Activated naive CD8-positive, alpha-beta T cell treated with anti-CD3 and anti-CD28 coated beads, Interleukin-2, amount 50 U/mL, for 16 hours (primary cell): ENCODE results near the gene TRMT5.

Source experiments
- DNase-seq: peaks from one replicate; pipeline ENCODE4 v3.0.0-alpha.2; 2020; ENCODE audit warnings: low read depth, low spot score

Gene TRMT5, protein sequence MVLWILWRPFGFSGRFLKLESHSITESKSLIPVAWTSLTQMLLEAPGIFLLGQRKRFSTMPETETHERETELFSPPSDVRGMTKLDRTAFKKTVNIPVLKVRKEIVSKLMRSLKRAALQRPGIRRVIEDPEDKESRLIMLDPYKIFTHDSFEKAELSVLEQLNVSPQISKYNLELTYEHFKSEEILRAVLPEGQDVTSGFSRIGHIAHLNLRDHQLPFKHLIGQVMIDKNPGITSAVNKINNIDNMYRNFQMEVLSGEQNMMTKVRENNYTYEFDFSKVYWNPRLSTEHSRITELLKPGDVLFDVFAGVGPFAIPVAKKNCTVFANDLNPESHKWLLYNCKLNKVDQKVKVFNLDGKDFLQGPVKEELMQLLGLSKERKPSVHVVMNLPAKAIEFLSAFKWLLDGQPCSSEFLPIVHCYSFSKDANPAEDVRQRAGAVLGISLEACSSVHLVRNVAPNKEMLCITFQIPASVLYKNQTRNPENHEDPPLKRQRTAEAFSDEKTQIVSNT

DNA sequence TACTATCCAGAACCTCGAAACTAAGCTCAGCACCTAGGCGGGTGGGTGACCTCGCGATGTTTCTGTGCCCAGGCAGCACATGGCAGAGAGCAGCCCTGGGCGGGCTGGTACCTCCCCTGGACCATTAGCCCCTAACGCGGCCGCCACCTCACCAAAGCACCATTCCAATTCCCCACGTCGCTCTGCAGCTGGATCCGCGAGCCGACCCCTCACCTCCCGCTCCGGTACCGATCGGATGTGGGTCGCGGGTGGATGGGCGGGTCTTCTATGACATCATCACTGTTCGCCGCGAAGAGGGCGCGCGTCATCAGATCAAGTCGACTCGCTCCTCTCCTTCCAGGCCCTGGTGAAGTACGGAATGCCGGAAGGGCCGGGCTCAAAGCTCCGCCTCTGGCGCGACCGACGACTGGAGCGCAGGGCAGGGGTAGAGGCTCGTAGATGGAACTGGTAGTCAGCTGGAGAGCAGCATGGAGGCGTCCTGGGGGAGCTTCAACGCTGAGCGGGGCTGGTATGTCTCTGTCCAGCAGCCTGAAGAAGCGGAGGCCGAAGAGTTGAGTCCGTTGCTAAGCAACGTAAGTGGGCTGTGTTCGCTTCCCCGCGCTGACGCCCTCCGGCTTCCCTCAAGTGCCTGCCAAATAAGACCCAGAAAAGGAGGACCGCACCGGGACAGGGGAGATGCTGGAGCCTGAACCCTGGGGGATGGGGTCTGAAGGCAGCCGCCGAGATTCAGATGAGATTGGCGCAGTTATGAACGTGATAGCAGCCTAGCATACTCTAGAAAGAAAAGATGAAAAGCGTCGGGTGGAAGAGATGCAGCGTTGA, at the start of gene TRMT5, which contains the start of gene SLC38A6:
Gene TRMT5 (minus strand): TSS at position 269 of the 822 bp plus-strand sequence. CDS start 106 bp downstream, at position 163.
Gene SLC38A6 (plus strand): TSS at position 435 of the 822 bp plus-strand sequence. CDS start 33 bp downstream, at position 468.
- DNase-seq: peak; percentile 77

DNA sequence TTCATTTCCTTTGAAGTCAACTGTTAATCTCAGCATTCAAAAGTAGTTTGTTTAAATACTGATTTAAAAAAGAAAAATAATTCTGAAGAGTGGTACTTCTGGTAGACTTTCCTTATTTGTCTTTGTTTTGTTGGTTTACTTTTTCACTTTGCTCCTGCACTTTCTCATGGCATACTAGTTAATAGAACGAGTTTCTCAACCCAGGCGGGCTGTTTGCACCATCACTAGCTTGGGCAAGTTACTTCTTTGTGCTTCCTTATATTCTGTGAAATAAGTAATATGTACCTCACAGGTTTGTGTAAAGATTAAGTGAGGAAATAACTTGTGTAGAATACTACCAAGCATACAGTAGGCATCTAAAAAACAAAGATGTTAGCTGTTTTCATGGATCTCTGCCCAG, 45.6 kb upstream of the TRMT5 start:
- no peak for DNase-seq

DNA sequence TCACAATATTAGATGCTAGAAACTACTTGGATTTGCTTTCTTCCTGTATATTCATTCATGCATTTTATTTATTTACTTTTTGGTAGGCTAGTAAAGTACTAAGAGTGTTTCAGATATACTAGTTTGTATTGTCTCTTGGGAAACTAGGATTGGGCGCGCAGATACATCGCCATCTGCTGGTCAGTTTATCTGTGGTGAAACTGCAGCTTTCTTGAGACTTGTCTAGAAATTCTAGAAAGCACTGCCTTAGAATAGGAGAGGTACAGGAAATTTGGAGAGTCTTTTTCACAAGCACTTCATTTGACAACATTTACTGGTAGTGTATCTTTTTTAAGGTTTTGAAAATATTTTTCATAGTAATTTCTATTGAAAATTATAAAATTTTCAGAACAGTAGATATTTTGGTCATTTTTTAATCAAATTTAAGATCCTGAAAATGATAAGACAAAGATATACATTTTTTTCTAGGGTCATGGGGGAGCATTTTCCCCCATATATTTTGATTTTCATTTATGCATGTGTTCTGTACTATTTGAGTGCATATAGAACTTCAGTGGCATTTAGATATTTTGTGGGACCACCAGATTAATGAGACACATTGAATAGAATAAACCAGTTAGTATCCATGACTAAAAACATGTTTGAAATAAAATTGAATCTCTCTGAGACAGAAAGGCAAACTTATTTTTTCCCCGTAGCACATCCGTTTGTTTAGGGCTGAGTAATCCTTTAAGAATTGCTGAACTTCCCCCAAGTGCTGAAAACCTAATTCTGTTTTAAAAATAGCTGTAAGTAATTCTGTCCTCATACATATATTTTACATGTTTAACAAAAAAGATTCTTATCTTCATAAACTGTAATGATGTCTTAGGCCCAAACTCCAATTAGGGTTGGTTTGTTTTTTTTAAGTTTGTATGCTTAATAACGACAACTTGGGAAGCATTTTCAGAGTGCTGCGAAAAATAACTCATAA, 44.7 kb upstream of the TRMT5 start:
- DNase-seq: no peak

DNA sequence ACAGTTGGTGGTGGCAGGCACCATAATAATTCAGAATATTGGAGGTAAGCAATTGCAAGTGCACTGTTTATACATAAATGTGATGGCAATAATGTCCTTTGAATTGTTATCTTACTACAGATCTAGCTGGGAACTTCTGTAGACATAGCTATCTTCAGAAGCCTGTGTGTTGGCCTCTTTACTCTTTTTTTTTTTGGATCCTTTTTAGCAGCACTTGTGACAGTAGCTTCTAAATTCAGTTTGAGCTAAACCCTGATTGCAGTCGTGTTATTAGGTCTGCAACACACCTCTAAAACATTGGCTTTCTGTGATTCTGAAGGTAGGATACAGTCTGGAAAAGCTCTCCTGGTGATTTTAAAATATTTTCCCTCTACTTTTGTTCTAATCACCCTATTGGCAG, 38.7 kb upstream of the TRMT5 start:
- no peak for DNase-seq

DNA sequence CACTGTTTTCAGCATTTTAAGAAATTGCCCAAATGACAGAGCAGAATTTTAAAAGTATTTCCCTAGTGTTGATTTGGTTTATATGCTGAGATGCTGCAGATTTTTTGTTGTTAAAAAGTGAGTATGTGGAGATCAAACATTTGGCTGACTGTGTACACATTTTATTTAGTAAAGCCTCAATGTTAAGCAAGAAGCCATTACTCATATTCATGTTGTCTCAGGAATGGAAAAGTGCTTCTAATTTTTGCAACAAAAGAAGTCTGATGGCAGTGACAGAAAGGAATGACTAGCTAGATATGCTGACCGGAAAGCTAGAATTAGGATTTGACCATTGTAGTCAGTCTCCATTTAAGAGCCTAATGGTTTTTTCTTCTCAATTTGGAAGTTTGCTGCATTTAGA, 22.7 kb upstream of the TRMT5 start:
- DNase-seq: no peak

DNA sequence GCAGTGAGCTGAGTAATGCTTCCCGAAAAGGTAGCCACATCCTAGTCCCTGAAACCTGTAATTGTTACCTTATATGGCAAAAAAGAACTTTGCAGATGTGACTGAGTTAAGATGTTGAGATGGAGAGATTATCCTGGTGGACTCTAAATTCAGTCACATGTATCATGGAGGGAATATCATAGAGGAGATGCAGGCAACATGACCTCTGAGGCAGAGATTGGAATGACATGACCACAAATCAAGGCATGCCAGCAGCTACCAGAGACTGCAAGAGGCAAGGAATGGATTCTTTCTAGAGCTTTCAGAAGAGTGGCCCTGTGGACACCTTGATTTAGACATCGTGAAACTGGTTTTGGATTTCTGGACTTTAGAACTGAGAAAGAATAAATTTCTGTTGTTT, 18.7 kb upstream of the TRMT5 start:
- no peak for DNase-seq

DNA sequence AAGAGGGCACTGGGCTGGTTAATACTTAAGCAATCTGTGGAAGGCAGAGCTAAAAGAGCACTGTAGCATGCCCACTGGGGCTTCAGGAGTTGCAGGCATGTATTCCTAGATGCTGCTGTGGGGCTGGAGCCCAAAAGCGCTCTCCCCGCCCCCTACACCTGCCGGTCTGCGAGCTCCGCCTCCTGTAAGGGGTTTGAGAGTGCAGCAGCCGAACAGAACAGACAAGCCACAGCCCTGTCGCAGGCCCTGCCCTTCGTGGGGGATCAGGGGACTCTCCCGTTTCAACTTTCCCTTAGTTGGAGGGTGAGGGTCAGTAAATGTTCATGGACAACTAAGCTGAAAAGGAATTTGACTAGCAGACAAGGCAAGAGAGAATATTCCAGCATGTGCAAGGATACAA, 17.7 kb upstream of the TRMT5 start:
- no peak for DNase-seq

DNA sequence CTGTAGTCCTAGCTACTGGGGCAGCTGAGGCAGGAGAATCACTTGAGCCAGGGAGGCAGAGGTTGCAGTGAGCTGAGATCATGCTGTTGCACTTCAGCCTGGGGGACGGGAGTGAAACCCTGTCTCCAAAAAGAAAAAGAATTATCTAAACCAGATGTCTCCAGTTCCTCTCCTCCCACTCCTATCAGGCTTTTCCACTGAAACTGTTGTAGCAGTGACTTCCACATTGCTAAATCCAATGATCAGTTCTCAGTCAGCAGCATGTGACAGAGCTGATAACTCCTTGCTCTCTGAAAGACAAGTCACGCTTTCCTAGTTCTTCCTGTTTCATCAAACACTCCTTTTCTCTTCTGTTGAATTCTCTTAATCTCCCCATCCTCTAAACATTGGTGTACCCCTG, 8.7 kb upstream of the TRMT5 start:
- no peak for DNase-seq

DNA sequence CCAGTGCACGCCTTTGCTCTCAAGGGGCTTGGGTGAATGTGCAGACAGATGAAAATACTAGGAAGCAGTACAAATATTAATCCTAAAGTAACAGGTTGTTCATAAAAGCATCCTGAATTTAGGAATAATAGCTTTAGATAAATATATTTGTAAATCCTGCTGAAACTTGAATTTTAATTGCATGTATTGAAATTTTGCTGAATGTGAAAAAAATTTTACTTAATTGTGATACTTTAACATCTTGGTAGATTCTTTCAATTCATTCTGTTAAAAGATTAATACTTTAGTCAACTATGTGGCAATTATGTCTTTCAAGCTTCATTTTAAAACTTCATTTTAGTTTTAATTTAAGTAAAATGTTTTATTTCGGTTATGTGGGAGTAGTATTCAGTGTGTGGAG, 5.6 kb upstream of the TRMT5 start:
- DNase-seq: no peak

DNA sequence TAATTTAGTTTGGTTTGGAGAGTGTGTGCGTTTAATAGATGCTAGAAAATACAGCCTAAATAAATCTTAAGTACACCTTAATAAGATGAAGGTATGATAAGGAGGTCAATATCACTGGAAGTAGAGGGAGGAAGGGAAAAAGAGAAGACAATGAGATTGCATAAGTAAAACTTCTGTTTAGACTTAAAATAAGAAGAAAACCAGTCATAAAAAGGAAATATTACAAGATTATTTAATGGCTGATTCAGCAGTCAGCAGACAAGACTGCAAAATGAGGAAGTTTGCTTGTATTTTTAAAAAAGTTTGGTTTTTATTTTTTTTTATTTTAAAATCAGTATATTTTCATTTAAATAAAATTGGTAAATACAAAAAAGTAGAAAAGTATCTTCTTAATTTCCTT, 3.3 kb upstream of the TRMT5 start:
- no peak for DNase-seq

DNA sequence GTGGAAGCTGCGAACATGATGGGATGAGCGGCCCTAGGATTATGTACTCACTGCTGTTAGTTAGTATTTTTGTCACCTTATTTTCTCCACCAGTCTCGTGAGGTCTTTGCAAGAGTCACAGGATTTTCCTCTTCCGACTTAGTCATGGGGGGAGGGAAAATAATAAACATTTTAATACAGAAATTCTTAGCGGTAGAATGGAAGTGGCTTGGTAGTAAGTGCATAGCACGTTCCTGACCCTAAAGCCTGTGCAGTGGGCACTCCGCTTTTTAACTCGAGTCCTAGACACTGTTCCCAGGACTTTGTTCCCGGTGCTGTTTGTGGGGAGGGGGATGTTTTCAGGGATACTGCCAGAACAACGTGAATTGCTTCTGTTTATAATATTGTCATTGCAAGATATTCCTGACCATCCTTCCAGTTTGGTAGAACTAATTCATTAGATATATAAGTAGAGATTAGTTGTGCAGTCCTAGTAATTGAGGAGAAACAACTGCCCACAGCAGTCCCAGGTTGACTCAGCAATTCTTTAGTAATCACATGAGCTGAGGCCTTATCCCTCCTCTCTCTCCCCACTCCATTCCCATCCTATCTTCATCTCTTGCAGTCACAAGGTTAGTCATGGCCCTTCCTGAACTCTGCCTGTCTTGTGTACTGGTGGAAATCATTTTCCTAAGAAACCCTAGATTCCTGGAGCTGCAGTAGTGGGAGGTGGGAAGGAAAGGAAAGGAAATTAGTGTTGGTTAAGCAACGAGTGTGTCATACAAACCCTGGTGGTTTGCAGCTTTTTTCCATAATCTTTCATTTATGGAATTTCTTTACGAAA, 965 bp upstream of the TRMT5 start:
- DNase-seq: no peak

DNA sequence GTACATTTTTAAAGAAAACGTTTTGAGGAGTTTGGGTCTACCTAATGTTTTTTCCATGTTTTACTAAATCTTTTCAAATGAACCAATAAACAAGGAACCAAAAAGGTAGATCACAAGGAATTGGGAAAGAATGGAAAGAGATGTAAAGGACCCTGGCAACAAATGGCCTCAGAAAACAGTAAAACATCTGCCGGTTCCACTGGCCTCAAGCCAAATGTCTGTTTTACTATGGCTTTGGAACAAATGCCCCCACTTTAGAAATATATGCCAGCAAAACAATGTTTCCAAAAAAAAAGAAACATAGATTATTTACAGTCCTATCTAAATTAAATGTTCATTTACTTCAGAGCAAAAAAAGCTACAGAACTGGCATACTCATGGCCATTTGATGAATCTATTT, 3.0 kb downstream of the TRMT5 start:
- DNase-seq: no peak

DNA sequence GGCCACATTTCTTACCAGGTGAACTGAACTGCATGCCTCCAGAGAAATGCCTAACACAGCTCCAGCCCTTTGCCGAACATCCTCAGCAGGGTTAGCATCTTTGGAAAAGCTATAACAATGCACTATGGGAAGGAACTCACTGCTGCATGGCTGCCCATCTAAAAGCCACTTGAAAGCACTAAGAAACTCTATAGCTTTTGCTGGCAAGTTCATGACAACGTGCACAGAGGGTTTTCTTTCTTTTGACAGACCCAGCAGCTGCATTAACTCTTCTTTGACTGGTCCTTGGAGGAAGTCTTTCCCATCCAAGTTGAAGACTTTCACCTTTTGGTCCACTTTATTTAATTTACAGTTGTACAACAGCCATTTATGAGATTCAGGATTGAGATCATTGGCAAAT, 5.3 kb downstream of the TRMT5 start:
- DNase-seq: no peak

DNA sequence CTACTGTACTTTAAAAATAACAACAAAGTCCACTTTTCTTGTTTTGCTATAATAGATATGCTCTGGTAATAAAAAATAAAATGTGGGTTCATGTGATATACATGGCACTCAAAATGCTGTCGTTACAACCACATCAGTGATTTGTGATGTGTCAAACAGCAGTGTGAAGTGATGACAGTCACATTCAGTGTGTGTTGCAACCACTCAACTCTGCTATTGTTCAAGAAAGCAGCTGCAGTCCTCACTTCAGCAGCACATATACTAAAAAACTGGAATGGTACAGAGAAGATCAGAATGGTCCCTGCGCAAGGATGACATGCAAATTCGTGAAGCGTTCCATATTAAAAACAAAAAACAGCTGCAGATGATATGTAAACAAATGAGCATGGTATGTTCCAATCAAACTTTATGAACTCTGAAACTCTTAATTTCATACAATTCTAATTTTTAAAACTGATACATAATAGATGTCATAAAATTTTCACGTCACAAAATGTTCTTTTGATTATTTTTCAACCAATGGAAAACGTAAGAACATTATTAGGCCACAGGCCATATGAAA, 6.7 kb downstream of the TRMT5 start:
- no peak for DNase-seq

DNA sequence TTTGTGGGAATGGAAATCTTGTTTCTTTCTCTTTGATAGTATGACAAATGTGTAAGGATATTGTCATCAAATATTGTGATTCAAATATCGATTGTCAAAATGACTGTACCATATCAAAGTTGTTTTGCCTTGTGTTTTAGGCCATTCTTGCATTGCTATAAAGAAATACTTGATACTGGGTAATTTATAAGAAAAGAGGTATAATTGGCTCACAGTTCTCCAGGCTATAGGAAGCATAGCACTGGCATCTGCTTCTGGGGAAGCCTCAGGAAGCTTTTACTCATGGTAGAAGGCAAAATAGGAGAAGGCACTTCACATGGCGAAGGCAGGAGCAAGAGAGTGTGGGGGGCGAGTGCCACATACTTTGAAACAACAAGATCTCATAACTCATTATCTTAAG, 7.8 kb downstream of the TRMT5 start:
- no peak for DNase-seq

DNA sequence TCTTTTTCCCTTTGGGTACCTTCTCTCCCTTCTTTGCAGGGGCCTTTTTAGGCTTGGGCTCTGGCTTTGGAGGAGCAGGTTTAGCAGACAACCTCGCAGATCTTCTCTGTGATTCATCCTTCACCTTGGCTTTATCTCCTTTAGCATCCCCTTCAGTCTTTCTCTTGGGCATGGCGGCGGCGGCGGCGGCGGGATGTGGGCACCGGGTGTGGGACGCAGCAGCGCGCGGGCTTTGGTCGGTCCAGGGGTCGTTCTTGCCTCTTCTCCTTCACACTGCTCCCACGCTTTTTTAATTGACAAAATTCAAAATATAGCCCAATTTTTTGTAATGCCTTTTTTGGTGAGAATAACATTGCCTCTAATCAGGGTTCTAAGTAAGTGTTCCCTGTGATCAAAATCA, 8.6 kb downstream of the TRMT5 start:
- DNase-seq: no peak

DNA sequence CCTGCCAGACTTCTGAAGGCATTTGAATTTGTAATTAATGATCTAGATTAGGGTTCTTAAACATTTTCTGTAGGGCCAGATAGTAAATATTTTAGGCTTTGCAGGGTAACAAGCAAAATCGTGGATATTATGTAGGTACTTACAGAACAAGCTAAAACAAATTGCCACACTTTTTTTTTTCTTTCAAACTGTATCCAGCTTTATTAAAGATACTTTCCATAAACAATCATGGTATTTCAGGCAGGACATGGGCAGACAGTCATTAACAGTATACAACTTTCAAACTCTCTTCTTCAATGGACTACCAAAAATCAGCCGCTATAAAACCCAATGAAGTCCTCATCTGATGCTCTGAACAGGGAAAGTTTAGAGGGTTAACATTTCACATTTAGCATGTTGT, 9.6 kb downstream of the TRMT5 start:
- no peak for DNase-seq

DNA sequence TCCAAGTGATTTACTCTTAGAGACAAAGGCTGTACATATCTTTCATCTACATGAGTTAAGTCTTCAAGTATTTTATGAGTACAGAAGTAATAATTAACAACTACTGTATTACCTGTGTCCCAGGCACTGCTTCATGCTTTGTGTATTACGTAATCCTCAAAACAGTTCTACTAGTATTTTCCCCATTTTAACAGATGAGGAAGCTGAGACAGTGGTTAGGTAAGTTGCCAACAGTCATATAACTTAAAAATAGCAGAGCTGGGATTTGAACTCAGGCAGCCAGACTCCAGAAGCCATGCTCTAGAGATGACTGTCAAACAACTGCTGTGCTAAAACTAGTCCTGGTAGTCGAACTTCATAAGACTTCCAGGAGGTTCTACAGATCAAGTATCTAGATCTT, 10.7 kb downstream of the TRMT5 start:
- DNase-seq: no peak

DNA sequence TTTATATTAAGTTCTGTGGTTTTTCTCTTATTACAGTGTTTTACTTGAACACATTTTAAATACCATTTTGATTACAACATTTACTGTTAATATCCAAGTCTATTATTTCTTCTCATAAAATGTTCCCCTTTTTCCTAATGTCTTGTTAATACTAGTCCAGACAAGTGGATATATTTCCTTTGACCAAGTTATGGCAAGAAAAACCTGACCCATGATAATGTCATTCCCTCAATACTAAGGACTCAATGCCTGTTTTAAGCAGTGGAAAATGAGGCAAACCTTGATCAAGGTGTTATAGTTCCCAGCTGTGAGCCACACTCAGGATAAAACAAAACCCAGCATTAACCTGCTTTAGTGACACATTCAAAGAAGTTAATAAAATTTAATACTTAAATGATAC, 12.2 kb downstream of the TRMT5 start:
- DNase-seq: no peak

DNA sequence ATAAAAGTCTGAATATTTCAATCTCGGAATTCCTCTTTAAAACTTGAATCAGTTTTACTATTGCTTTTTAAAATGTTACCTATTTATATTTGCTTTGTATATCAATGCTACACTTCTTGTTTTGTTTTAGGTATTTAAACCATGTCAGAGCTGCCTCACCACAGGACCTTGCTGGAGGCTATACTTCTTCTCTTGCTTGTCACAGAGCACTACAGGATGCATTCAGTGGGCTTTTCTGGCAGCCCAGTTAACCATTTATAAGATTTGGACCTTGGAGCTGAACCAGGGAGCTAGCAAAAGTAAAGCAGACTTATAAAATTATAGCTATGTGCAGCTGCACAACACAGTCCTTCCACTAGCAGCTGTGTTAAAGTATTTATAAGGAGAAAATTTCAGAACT, 12.8 kb downstream of the TRMT5 start:
- no peak for DNase-seq
